HG02981 (cell line): ENCODE data around the gene SLC9A6.
"Not testable (repeated sequence)": the region's sequence is repeated elsewhere in the genome, so short reads cannot be mapped to it uniquely, and the experiment has no call there.

Experiments
- ATAC-seq: cut with Tn5 transposase; IDR thresholded peaks from one replicate; pipeline ENCODE4 v1.9.1; 2021; ENCODE audit warnings: mild to moderate bottlenecking, moderate library complexity; ENCODE audit not compliant: unreplicated experiment

SLC9A6 gene

GRCh38 chrX:136061286-136061685 lies 76.1 kb downstream of the SLC9A6 start:
- ATAC-seq, result no peak

GRCh38 chrX:136061696-136062095 lies 76.5 kb downstream of the SLC9A6 start:
- no peak for ATAC-seq

GRCh38 chrX:136063340-136064079 lies 78.3 kb downstream of the SLC9A6 start:
- ATAC-seq, result no peak

- no peak for ATAC-seq
Measured at GRCh38 chrX:136064661-136065043, 79.4 kb downstream of the SLC9A6 start.

- no peak for ATAC-seq
Measured at GRCh38 chrX:136065044-136065671, 79.9 kb downstream of the SLC9A6 start.

- no peak for ATAC-seq
Measured at GRCh38 chrX:136067097-136067496, 81.9 kb downstream of the SLC9A6 start.

GRCh38 chrX:136067966-136068365 lies 82.7 kb downstream of the SLC9A6 start:
- no peak for ATAC-seq

- no peak for ATAC-seq
Measured at GRCh38 chrX:136076942-136077341, 91.7 kb downstream of the SLC9A6 start.

GRCh38 chrX:136080766-136081165 lies 95.5 kb downstream of the SLC9A6 start:
- no peak for ATAC-seq

GRCh38 chrX:136086521-136086920 lies 101.3 kb downstream of the SLC9A6 start:
- ATAC-seq, result no peak

GRCh38 chrX:136091898-136092297 lies 106.7 kb downstream of the SLC9A6 start:
- not testable (repeated sequence) for ATAC-seq

GRCh38 chrX:136094962-136095361 lies 109.7 kb downstream of the SLC9A6 start:
- no peak for ATAC-seq
